Stimulated activated CD8-positive, alpha-beta memory T cell treated with anti-CD3 and anti-CD28 coated beads, Interleukin-7, amount 100 ng/mL, for 4 hours (primary cell): ENCODE results near the gene ATP10A.

ENCODE experiments used
- DNase-seq, 2 donors: peaks; one replicate each; pipeline ENCODE4 v3.0.0-alpha.2; 2020; ENCODE audit warnings: low read depth in 2 of 2

Gene ATP10A

GRCh38 chr15:25700916-25701315 lies 162.2 kb downstream of the ATP10A start:
- DNase-seq, result no peak

GRCh38 chr15:25697586-25697985 lies 165.5 kb downstream of the ATP10A start:
- DNase-seq, result no peak

- no peak for DNase-seq
Observed at GRCh38 chr15:25695875-25696760, 167.0 kb downstream of the ATP10A start.

- DNase-seq, result no peak
Observed at GRCh38 chr15:25694823-25695312, 168.3 kb downstream of the ATP10A start.

GRCh38 chr15:25694239-25694584 lies 168.9 kb downstream of the ATP10A start:
- DNase-seq, result no peak

GRCh38 chr15:25693321-25694238 lies 169.5 kb downstream of the ATP10A start:
- no peak for DNase-seq

GRCh38 chr15:25691544-25692430 lies 171.3 kb downstream of the ATP10A start:
- DNase-seq, result no peak

GRCh38 chr15:25690673-25691543 lies 172.2 kb downstream of the ATP10A start:
- DNase-seq, result no peak

GRCh38 chr15:25689592-25689991 lies 173.5 kb downstream of the ATP10A start:
- DNase-seq, result no peak

- DNase-seq, result no peak
Observed at GRCh38 chr15:25688166-25688565, 175.0 kb downstream of the ATP10A start.

- no peak for DNase-seq
Observed at GRCh38 chr15:25687689-25688088, 175.4 kb downstream of the ATP10A start.

- DNase-seq, result no peak
Observed at GRCh38 chr15:25687276-25687675, 175.9 kb downstream of the ATP10A start.

GRCh38 chr15:25686780-25687179 lies 176.3 kb downstream of the ATP10A start:
- no peak for DNase-seq

- no peak for DNase-seq
Observed at GRCh38 chr15:25684521-25685431, 178.4 kb downstream of the ATP10A start.

- no peak for DNase-seq
Observed at GRCh38 chr15:25683911-25684310, 179.2 kb downstream of the ATP10A start.

- DNase-seq, result no peak
Observed at GRCh38 chr15:25683415-25683814, 179.7 kb downstream of the ATP10A start.

GRCh38 chr15:25682340-25682739 lies 180.8 kb downstream of the ATP10A start:
- no peak for DNase-seq

- DNase-seq, result no peak
Observed at GRCh38 chr15:25680686-25681025, 182.5 kb downstream of the ATP10A start.

- no peak for DNase-seq
Observed at GRCh38 chr15:25679964-25680685, 183.0 kb downstream of the ATP10A start.
